Caki2 (cell line): Measurements from ENCODE around the gene SCO1. TPM values are rescaled to one million over a fixed set of nuclear protein-coding genes. Genes with fewer than 3 reads are reported as not detected.

Source experiments
- DNase-seq: peaks from one replicate; pipeline ENCODE4 v3.0.0-alpha.2; 2015; ENCODE audit warnings: low read depth
- in situ Hi-C: cut with HindIII; loops from 2 replicates; pipeline ENCODE4 v1.10.0; 2016; ENCODE audit warnings: low sequenced_read_pairs, low pct_unique_long_range_greater_than_20kb, mixed read lengths
- total RNA-seq: library from RNA; depleted of rRNA; stranded (reverse); fragments of >200 nt; shearing (Covaris generic); gene quantifications from 2 replicates; pipeline ENCODE4 v1.2.3, GENCODE V29; 2014; ENCODE audit warnings: low replicate concordance; rRNA removed

SCO1 gene
- total RNA-seq, 1 experiment from 2014 or later, result 10.5 TPM

GRCh38 chr17:10629706-10630105 is 67.6 kb downstream of the SCO1 start:
- DNase-seq, result no peak
- in situ Hi-C loops, result no loop called here

- in situ Hi-C loops, result no loop called here
- no peak for DNase-seq
These were observed 68.6 kb downstream of the SCO1 start for GRCh38 chr17:10628756-10629155.

GRCh38 chr17:10626390-10626789 is 70.9 kb downstream of the SCO1 start:
- no peak for DNase-seq
- in situ Hi-C loops, result no loop called here

- in situ Hi-C loops, result no loop called here
- DNase-seq, result no peak
These were observed 72.4 kb downstream of the SCO1 start for GRCh38 chr17:10624969-10625368.

GRCh38 chr17:10623737-10624338 is 73.5 kb downstream of the SCO1 start:
- no peak for DNase-seq
- in situ Hi-C loops, result no loop called here

GRCh38 chr17:10622617-10623485 is 74.5 kb downstream of the SCO1 start:
- in situ Hi-C loops, result no loop called here
- no peak for DNase-seq

Other genes with a start within 250 kb of the SCO1 start
- gene MYH4, start 228.0 kb downstream of the SCO1 start, total RNA-seq, result not detected in 2 replicates
- gene MYH1, start 179.0 kb downstream of the SCO1 start, total RNA-seq, result not detected in 2 replicates
- gene MYH2, start 147.9 kb downstream of the SCO1 start, total RNA-seq, result not detected in 2 replicates
- gene MYH3, start 40.2 kb downstream of the SCO1 start, total RNA-seq, result 0.03 TPM in 1 of 2 replicates, not detected in the other
- 1.9 and 4.0 TPM in 2 replicates for gene ADPRM, start 61 bp upstream of the SCO1 start, total RNA-seq
- gene TMEM220, start 32.5 kb upstream of the SCO1 start, total RNA-seq, result 0.14 and 1.4 TPM in 2 replicates
- not detected in 2 replicates for gene TMEM238L, start 106.6 kb upstream of the SCO1 start, total RNA-seq
- gene PIRT, start 140.6 kb upstream of the SCO1 start, total RNA-seq, result not detected in 2 replicates